ENCODE results near the gene QRICH1. TPM values are rescaled to one million over a fixed set of nuclear protein-coding genes. Genes with fewer than 3 reads are reported as not detected.

Gene QRICH1
- total and polyA plus RNA-seq, 2 of the 13 experiments (the other 11 are each of a cell fraction or from before 2014, with no cell fraction given): 52.6 to 102 TPM

DNA sequence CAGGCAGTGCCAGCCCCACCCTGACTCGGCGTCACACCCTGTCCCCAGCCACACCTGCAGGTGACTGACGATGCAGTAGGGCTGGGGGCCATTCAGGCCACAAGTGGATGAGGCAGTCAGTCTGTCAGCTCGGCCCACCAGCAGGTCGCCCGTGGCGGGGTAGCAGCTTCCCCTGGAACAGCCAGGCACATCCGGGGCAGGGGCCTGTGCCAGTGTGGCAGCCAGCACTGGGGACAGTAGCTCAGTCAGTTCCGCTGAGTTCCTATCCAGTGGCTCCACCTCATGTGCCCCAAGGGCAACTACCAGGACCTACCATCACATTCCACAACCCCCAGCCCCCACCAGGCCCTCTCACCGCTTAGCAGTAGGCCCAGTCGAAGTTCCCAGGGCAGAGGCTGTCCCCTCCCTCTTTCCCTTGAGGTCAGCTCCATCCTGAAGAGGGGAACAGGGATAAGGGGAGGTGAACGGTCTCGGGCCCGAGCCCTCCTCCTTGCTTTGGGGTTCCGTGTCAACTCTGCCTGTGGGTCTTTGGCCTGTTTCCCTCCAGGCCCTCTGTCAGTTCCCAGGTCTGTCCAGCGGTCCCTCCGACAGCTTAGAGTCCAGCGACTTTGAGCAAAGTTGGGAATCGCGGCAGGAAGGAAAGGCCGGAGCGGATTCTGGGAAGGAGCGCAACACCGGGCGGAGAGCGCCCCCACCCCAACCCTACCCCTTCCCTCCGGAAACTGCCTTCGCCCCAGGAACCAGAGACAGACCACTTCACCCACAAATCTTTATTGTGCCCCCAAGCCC lies 38.8 kb upstream of the QRICH1 start, which contains the start of gene LAMB2 (continued):
- TF ChIP-seq NBN (conservative IDR thresholded peaks at IDR 0.05): no peak
- TF ChIP-seq, protein P1, sequence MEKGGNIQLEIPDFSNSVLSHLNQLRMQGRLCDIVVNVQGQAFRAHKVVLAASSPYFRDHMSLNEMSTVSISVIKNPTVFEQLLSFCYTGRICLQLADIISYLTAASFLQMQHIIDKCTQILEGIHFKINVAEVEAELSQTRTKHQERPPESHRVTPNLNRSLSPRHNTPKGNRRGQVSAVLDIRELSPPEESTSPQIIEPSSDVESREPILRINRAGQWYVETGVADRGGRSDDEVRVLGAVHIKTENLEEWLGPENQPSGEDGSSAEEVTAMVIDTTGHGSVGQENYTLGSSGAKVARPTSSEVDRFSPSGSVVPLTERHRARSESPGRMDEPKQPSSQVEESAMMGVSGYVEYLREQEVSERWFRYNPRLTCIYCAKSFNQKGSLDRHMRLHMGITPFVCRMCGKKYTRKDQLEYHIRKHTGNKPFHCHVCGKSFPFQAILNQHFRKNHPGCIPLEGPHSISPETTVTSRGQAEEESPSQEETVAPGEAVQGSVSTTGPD (CRISPR knock-in tag; IDR thresholded peaks at IDR 0.05): peak; percentile 50; the same call in 1 of the 2 replicates
- TF ChIP-seq, protein P2, sequence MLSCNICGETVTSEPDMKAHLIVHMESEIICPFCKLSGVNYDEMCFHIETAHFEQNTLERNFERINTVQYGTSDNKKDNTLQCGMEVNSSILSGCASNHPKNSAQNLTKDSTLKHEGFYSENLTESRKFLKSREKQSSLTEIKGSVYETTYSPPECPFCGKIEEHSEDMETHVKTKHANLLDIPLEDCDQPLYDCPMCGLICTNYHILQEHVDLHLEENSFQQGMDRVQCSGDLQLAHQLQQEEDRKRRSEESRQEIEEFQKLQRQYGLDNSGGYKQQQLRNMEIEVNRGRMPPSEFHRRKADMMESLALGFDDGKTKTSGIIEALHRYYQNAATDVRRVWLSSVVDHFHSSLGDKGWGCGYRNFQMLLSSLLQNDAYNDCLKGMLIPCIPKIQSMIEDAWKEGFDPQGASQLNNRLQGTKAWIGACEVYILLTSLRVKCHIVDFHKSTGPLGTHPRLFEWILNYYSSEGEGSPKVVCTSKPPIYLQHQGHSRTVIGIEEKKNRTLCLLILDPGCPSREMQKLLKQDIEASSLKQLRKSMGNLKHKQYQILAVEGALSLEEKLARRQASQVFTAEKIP (CRISPR knock-in tag; IDR thresholded peaks at IDR 0.05; ENCODE audit: borderline replicate concordance): no peak
- TF ChIP-seq TOPORS (CRISPR knock-in tag; IDR thresholded peaks at IDR 0.05): peak; percentile 77; the same call in 1 of the 2 replicates
- peak; percentile 86 for TF ChIP-seq ARID2 (CRISPR knock-in tag; IDR thresholded peaks at IDR 0.05; ENCODE audit: borderline replicate concordance)
- no peak for TF ChIP-seq CREB3 (CRISPR knock-in tag; IDR thresholded peaks at IDR 0.05)
- TF ChIP-seq HOXA3 (CRISPR knock-in tag; IDR thresholded peaks at IDR 0.05): peak; percentile 54; the same call in 1 of the 2 replicates
- TF ChIP-seq FOXA1 (IDR thresholded peaks at IDR 0.05): no peak
- no peak for TF ChIP-seq FOXA1 (CRISPR knock-in tag; IDR thresholded peaks at IDR 0.05)
- peak; percentile 59; the same call in 1 of the 2 replicates for TF ChIP-seq ZNF724P (CRISPR knock-in tag; IDR thresholded peaks at IDR 0.05; ENCODE audit: borderline replicate concordance)
- peak; percentile 79 for TF ChIP-seq ZNF317 (CRISPR knock-in tag; IDR thresholded peaks at IDR 0.05)
- TF ChIP-seq ZSCAN12 (CRISPR knock-in tag; IDR thresholded peaks at IDR 0.05): no peak
- TF ChIP-seq ZNF546 (CRISPR knock-in tag; conservative IDR thresholded peaks at IDR 0.05): 0 out of 2 replicates have a peak, but pooled peaks have one; percentile 38
- peak; percentile 50; the same call in 1 of the 2 replicates for TF ChIP-seq ZNF670 (CRISPR knock-in tag; IDR thresholded peaks at IDR 0.05; ENCODE audit: borderline replicate concordance)
- peak; percentile 65 for TF ChIP-seq ZFP91 (CRISPR knock-in tag; IDR thresholded peaks at IDR 0.05; ENCODE audit: borderline replicate concordance)
- TF ChIP-seq ZNF710 (CRISPR knock-in tag; IDR thresholded peaks at IDR 0.05; ENCODE audit: borderline replicate concordance): peak; percentile 57; the same call in 1 of the 2 replicates
- no peak for TF ChIP-seq SMARCC2 (IDR thresholded peaks at IDR 0.05)
- TF ChIP-seq ZMYM3 (CRISPR knock-in tag; IDR thresholded peaks at IDR 0.05): peak; percentile 63
- no peak; the same call in 1 of the 2 replicates for TF ChIP-seq DMAP1 (CRISPR knock-in tag; IDR thresholded peaks at IDR 0.05)
- TF ChIP-seq MBD4 (IDR thresholded peaks at IDR 0.05; ENCODE audit: borderline replicate concordance, low read length): no peak
- no peak for TF ChIP-seq MEIS2 (CRISPR knock-in tag; IDR thresholded peaks at IDR 0.05)

Measured in HepG2 (cell line).